Esophagus muscularis mucosa (tissue), 4 donors: Measurements from ENCODE around the gene LRFN3. TPM values are rescaled to one million over a fixed set of nuclear protein-coding genes. Genes with fewer than 3 reads are reported as not detected.
A peak's percentile ranks its signal among the peaks of the same experiment; 100 is the strongest.

ENCODE experiments used
- DNase-seq: peaks from one replicate; pipeline ENCODE4 v3.0.0-alpha.2; 2017; ENCODE audit errors: extremely low spot score
- H3K27ac ChIP-seq, 4 donors: fragments of 200-600 bp; sonication (generic); replicated peaks in 1 of 4; 1 replicate in 3 of 4; 2 replicates in 1 of 4; pipeline ENCODE4 v1.5.1; 2016 to 2019; ENCODE audit warnings: mild to moderate bottlenecking in 1 of 4
- H3K27me3 ChIP-seq, 4 donors: fragments of 200-600 bp; sonication (generic); one replicate each; pipeline versions ENCODE4 v1.5.1 to v1.6.0; 2016 to 2019
- H3K36me3 ChIP-seq, 4 donors: fragments of 200-600 bp; sonication (generic); one replicate each; pipeline ENCODE4 v1.5.1; 2016 to 2019
- H3K4me1 ChIP-seq, 4 donors: fragments of 200-600 bp; sonication (generic); one replicate each; pipeline ENCODE4 v1.5.1; 2016 to 2019
- H3K4me3 ChIP-seq, 4 donors: fragments of 200-600 bp; sonication (generic); 1 replicate in 2 of 4; 2 replicates in 2 of 4; pipeline ENCODE4 v1.5.1; 2016 to 2019; ENCODE audit warnings: mild to moderate bottlenecking in 4 of 4, moderate library complexity in 1 of 4
- H3K9me3 ChIP-seq, 4 donors: fragments of 200-600 bp; sonication (generic); 1 replicate in 3 of 4; 2 replicates in 1 of 4; pipeline ENCODE4 v1.5.1; 2016 to 2019
- CTCF ChIP-seq, 3 experiments: fragments of 200-600 bp in 2 of 3; fragments of 450-650 bp in 1 of 3; sonication (generic) in 2 of 3; IDR thresholded peaks; one replicate each; pipeline ENCODE4 v1.5.1; 2017 to 2019; ENCODE audit warnings: antibody characterized with exemption in 3 of 3, mild to moderate bottlenecking in 2 of 3, moderate library complexity in 1 of 3
- EP300 ChIP-seq: sonication (generic); formaldehyde crosslinking; IDR thresholded peaks from one replicate; pipeline ENCODE4 v1.6.1; 2017; ENCODE audit warnings: antibody characterized with exemption
- POLR2A ChIP-seq: fragments of 450-650 bp; IDR thresholded peaks from one replicate; pipeline ENCODE4 v1.6.1; 2017; ENCODE audit warnings: antibody characterized with exemption, moderate library complexity, mild to moderate bottlenecking, low read depth
- POLR2AphosphoS5 ChIP-seq, 2 donors: sonication (generic); formaldehyde crosslinking; IDR thresholded peaks; one replicate each; pipeline ENCODE4 v1.6.1; 2017; ENCODE audit warnings: antibody characterized with exemption in 2 of 2
- WGBS: methylation state at CpG from one replicate; pipeline ENCODE4 v1.1.5; 2018; 5-methylcytosine and 5-hydroxymethylcytosine counted together
- intact Hi-C: fragments of 100-400 bp; cut with DNase I; formaldehyde crosslinking; loops from one replicate; pipeline ENCODE4 v1.15.1; 2023
- total RNA-seq, 4 donors: library from RNA; depleted of rRNA; stranded (reverse); fragments of >200 nt; gene quantifications; one replicate each; pipeline versions ENCODE4 v1.1.0 to v1.2.1, GENCODE V29; 2016

Gene LRFN3
- total RNA-seq = 10 to 100 TPM in 3 of 4 donors, 1 to 10 TPM in 1; 7.5 to 22.6 (median 15.3) TPM

- 9% methylated on average over 19 of the region's 68 CpGs for WGBS
- peaks cover 11 to 23% (median 18%) of the 10 kb centered on the region in 4 donors for H3K36me3 ChIP-seq
- peaks cover 24 to 49% (median 45%) of the 10 kb centered on the region in 4 donors for H3K4me1 ChIP-seq
- no peaks in the 10 kb centered on the region for H3K27me3 ChIP-seq
- TF ChIP-seq CTCF (IDR thresholded peaks at IDR 0.05) (peak in 1 of 3 experiments; percentile 16), EP300 (no peak), POLR2AphosphoS5 (IDR thresholded peaks at IDR 0.05) (peak in 1 of 2 donors; percentile 51)
- H3K4me3 ChIP-seq = peak within 1 kb of the TSS; percentile 71 to 87 (median 81)
- peak within 1 kb of the TSS; percentile 84 to 91 (median 90) for H3K27ac ChIP-seq
- no peaks in the 10 kb centered on the region for H3K9me3 ChIP-seq
- intact Hi-C loops = no loop called here
- no peak for DNase-seq
Measured at GRCh38 chr19:35935911-35936737, at the start of gene LRFN3. Gene LRFN3, plus strand, starts transcription at chr19:35936374. Its CDS starts 3,052 bp downstream, at chr19:35939426.

- intact Hi-C loops = loop anchor here (10.0 kb wide), 1 partner anchor 112 kb away; the partner anchor contains the start of gene ARHGAP33
- Histone ChIP-seq H3K27me3 (no peaks in the 10 kb centered on the region), H3K4me3 (no peak overlapping the region), H3K36me3 (peaks cover 31 to 57% (median 43%) of the 10 kb centered on the region in 4 donors), H3K4me1 (no peaks in the 10 kb centered on the region), H3K27ac (no peak overlapping the region), H3K9me3 (no peaks in the 10 kb centered on the region)
- no peak for DNase-seq
- WGBS = 84% methylated on average over 5 of the region's 5 CpGs
- TF ChIP-seq EP300 (no peak), POLR2A (no peak), CTCF (IDR thresholded peaks at IDR 0.05) (no peak), POLR2AphosphoS5 (IDR thresholded peaks at IDR 0.05) (no peak)
Measured at GRCh38 chr19:35887197-35887596, 49.0 kb upstream of the LRFN3 start.

- no peaks in the 10 kb centered on the region for H3K9me3 ChIP-seq
- no peak overlapping the region for H3K27ac ChIP-seq
- peaks cover 37 to 69% (median 53%) of the 10 kb centered on the region in 4 donors for H3K36me3 ChIP-seq
- TF ChIP-seq POLR2A (no peak), CTCF (IDR thresholded peaks at IDR 0.05) (no peak), POLR2AphosphoS5 (IDR thresholded peaks at IDR 0.05) (no peak), EP300 (no peak)
- no peak overlapping the region for H3K4me3 ChIP-seq
- 90% methylated on average over 9 of the region's 9 CpGs for WGBS
- no peaks in the 10 kb centered on the region for H3K4me1 ChIP-seq
- intact Hi-C loops = loop anchor here (10.0 kb wide), 1 partner anchor 114 kb away; the partner anchor contains the start of gene ARHGAP33
- no peaks in the 10 kb centered on the region for H3K27me3 ChIP-seq
- no peak for DNase-seq
Measured at GRCh38 chr19:35888398-35888797, 47.8 kb upstream of the LRFN3 start.

GRCh38 chr19:35889370-35890112 is 46.6 kb upstream of the LRFN3 start:
- 91% methylated on average over 13 of the region's 18 CpGs for WGBS
- no peak overlapping the region for H3K4me3 ChIP-seq
- intact Hi-C loops = loop anchor here (10.0 kb wide), 1 partner anchor 115 kb away; the partner anchor contains the start of gene ARHGAP33
- H3K27ac ChIP-seq = no peak overlapping the region
- DNase-seq = no peak
- TF ChIP-seq EP300 = no peak
- TF ChIP-seq POLR2A = no peak
- TF ChIP-seq CTCF (IDR thresholded peaks at IDR 0.05) = no peak
- no peak for TF ChIP-seq POLR2AphosphoS5 (IDR thresholded peaks at IDR 0.05)
- peaks cover 44 to 81% (median 63%) of the 10 kb centered on the region in 4 donors for H3K36me3 ChIP-seq
- no peaks in the 10 kb centered on the region for H3K27me3 ChIP-seq
- no peaks in the 10 kb centered on the region for H3K9me3 ChIP-seq
- H3K4me1 ChIP-seq = no peaks in the 10 kb centered on the region
